H1 (cell line): ENCODE results near the gene HORMAD2. TPM values are rescaled to one million over a fixed set of nuclear protein-coding genes. Genes with fewer than 3 reads are reported as not detected.

ENCODE experiments used
- CTCF ChIA-PET: fragments of 300-600 bp; sonication (Branson Sonifier 250); formaldehyde crosslinking; loops from one replicate; lab custom pipeline; 2021; ENCODE audit not compliant: partially characterized antibody; lab: Charles Lee
- POLR2A ChIA-PET: fragments of 300-600 bp; sonication (Branson Sonifier 250); formaldehyde crosslinking; loops from one replicate; lab custom pipeline; 2021; ENCODE audit warnings: inconsistent platforms; ENCODE audit not compliant: partially characterized antibody; lab: Charles Lee
- DNase-seq, 2 experiments: peaks; one replicate each; pipeline versions ENCODE4 v3.0.0 to v3.0.0-alpha.2; 2010 to 2022; ENCODE audit warnings: low spot score in 2 of 2, low read depth in 1 of 2, mixed read lengths in 1 of 2
- FAIRE-seq: peaks from 2 replicates; lab custom pipeline; 2011; peaks lifted over from hg19 to GRCh38; lab: Jason Lieb, UNC
- H2AFZ ChIP-seq: 2 replicates; pipeline ENCODE4 v1.8.1; 2012; ENCODE audit warnings: low read length, inconsistent platforms
- H2AK5ac ChIP-seq: 2 replicates; pipeline ENCODE4 v1.6.1; 2013; ENCODE audit warnings: low read depth, low read length
- H2BK120ac ChIP-seq: replicated peaks from 2 replicates; pipeline ENCODE3; 2013; ENCODE audit warnings: low read depth, low read length, inconsistent platforms
- H2BK12ac ChIP-seq: 2 replicates; pipeline ENCODE4 v1.6.1; 2013; ENCODE audit warnings: low read depth, low read length
- H2BK15ac ChIP-seq: 2 replicates; pipeline ENCODE4 v1.6.1; 2013; ENCODE audit warnings: low read length
- H2BK20ac ChIP-seq: 2 replicates; pipeline ENCODE4 v1.6.1; 2013; ENCODE audit warnings: low read length
- H2BK5ac ChIP-seq: 2 replicates; pipeline ENCODE4 v1.6.1; 2013; ENCODE audit warnings: low read depth, low read length
- H3K14ac ChIP-seq: 2 replicates; pipeline ENCODE4 v1.6.1; 2013; ENCODE audit warnings: inconsistent platforms; ENCODE audit not compliant: insufficient read length
- H3K18ac ChIP-seq: 2 replicates; pipeline ENCODE4 v1.6.1; 2013; ENCODE audit warnings: low read length; ENCODE audit errors: extremely low read depth
- H3K23ac ChIP-seq: 2 replicates; pipeline ENCODE4 v1.6.1; 2013; ENCODE audit warnings: inconsistent platforms; ENCODE audit not compliant: insufficient read length
- H3K23me2 ChIP-seq: 2 replicates; pipeline ENCODE4 v1.6.1; 2013; ENCODE audit warnings: low read depth, low read length
- H3K27ac ChIP-seq: 2 replicates; pipeline ENCODE4 v1.6.1; 2011; ENCODE audit warnings: low read depth, low read length, inconsistent platforms
- H3K27me3 ChIP-seq, 4 experiments: replicated peaks in 1 of 4; 1 replicate in 1 of 4; 2 replicates in 3 of 4; pipeline versions ENCODE4 v1.6.1 to v1.8.1; 2011 to 2013; ENCODE audit warnings: low read length in 3 of 4, mild to moderate bottlenecking in 3 of 4, inconsistent platforms in 2 of 4, mixed read lengths in 2 of 4, moderate library complexity in 1 of 4; ENCODE audit not compliant: control insufficient read depth in 3 of 4, insufficient read depth in 3 of 4; ENCODE audit errors: extremely low read depth in 1 of 4
- H3K36me3 ChIP-seq, 4 experiments: 2 replicates each; pipeline versions ENCODE4 v1.6.1 to v1.8.1; 2011 to 2013; ENCODE audit warnings: mild to moderate bottlenecking in 4 of 4, low read length in 3 of 4, moderate library complexity in 2 of 4, control low read depth in 1 of 4, inconsistent platforms in 1 of 4; ENCODE audit not compliant: insufficient read depth in 4 of 4, control insufficient read depth in 2 of 4
- H3K4ac ChIP-seq: replicated peaks from 2 replicates; pipeline ENCODE3; 2013; ENCODE audit warnings: low read length, low read depth, mixed read lengths, inconsistent platforms; ENCODE audit not compliant: insufficient read length
- H3K4me1 ChIP-seq, 4 experiments: replicated peaks in 1 of 4; 1 replicate in 1 of 4; 2 replicates in 3 of 4; pipeline versions ENCODE4 v1.6.1 to v1.8.1; 2011 to 2013; ENCODE audit warnings: low read length in 3 of 4, inconsistent platforms in 2 of 4, mixed read lengths in 1 of 4; ENCODE audit not compliant: insufficient read depth in 4 of 4, control insufficient read depth in 3 of 4
- H3K4me2 ChIP-seq, 2 experiments: 2 replicates each; pipeline versions ENCODE4 v1.6.1 to v1.8.1; 2011 to 2013; ENCODE audit warnings: low read depth in 2 of 2, low read length in 2 of 2, control low read depth in 1 of 2, inconsistent platforms in 1 of 2, mild to moderate bottlenecking in 1 of 2; ENCODE audit not compliant: insufficient read depth in 1 of 2
- H3K4me3 ChIP-seq, 4 experiments: fragments of 200-600, 300-600 bp in 1 of 4; sonication (generic), shearing (Covaris generic), sonication (Bioruptor Twin) in 1 of 4; 2 replicates each; pipeline versions ENCODE4 v1.5.1 to v1.8.1; 2011 to 2016; ENCODE audit warnings: low read length in 4 of 4, low read depth in 3 of 4, control low read depth in 2 of 4, inconsistent platforms in 2 of 4, mild to moderate bottlenecking in 2 of 4, mixed read lengths in 1 of 4, moderate library complexity in 1 of 4; ENCODE audit not compliant: insufficient read depth in 2 of 4; ENCODE audit errors: extremely low read depth in 1 of 4
- H3K56ac ChIP-seq: replicated peaks from 2 replicates; pipeline ENCODE3; 2013; ENCODE audit warnings: low read depth, mild to moderate bottlenecking, mixed read lengths, low read length, inconsistent platforms; ENCODE audit not compliant: insufficient read length
- H3K79me1 ChIP-seq: 2 replicates; pipeline ENCODE4 v1.6.1; 2013; ENCODE audit warnings: low read depth, low read length, control low read depth
- H3K79me2 ChIP-seq, 2 experiments: 2 replicates each; pipeline versions ENCODE4 v1.6.1 to v1.8.1; 2012 to 2013; ENCODE audit warnings: low read length in 2 of 2, mild to moderate bottlenecking in 2 of 2, inconsistent platforms in 1 of 2; ENCODE audit not compliant: insufficient read depth in 2 of 2, control insufficient read depth in 1 of 2
- H3K9ac ChIP-seq, 4 experiments: replicated peaks in 1 of 4; 1 replicate in 1 of 4; 2 replicates in 3 of 4; pipeline versions ENCODE4 v1.6.1 to v1.8.1; 2011 to 2013; ENCODE audit warnings: low read depth in 3 of 4, low read length in 3 of 4, control low read depth in 2 of 4, mild to moderate bottlenecking in 2 of 4, moderate library complexity in 2 of 4, inconsistent platforms in 1 of 4; ENCODE audit errors: extremely low read depth in 1 of 4
- H3K9me3 ChIP-seq, 2 experiments: 2 replicates each; pipeline versions ENCODE4 v1.6.1 to v1.8.1; 2012 to 2013; ENCODE audit warnings: mild to moderate bottlenecking in 2 of 2, moderate library complexity in 2 of 2, control low read depth in 1 of 2, inconsistent platforms in 1 of 2, low read depth in 1 of 2, low read length in 1 of 2, mixed read lengths in 1 of 2; ENCODE audit not compliant: insufficient read depth in 2 of 2
- H4K20me1 ChIP-seq, 2 experiments: replicated peaks in 1 of 2; 2 replicates each; pipeline versions ENCODE3 to v1.8.1; 2011 to 2013; ENCODE audit warnings: inconsistent platforms in 2 of 2, low read length in 2 of 2, mild to moderate bottlenecking in 1 of 2; ENCODE audit not compliant: insufficient read depth in 2 of 2, control insufficient read depth in 1 of 2
- H4K5ac ChIP-seq: 2 replicates; pipeline ENCODE4 v1.6.1; 2013; ENCODE audit warnings: low read length, low read depth, mixed read lengths, inconsistent platforms; ENCODE audit not compliant: insufficient read length
- H4K8ac ChIP-seq: 2 replicates; pipeline ENCODE4 v1.8.0; 2013; ENCODE audit warnings: mild to moderate bottlenecking, moderate library complexity, low read length, inconsistent platforms; ENCODE audit not compliant: insufficient read depth; ENCODE audit errors: extremely low read depth
- H4K91ac ChIP-seq: replicated peaks from 2 replicates; pipeline ENCODE3; 2013; ENCODE audit warnings: low read length, mixed read lengths, inconsistent platforms; ENCODE audit not compliant: insufficient read length
- ATF2 ChIP-seq: IDR thresholded peaks from 2 replicates; pipeline ENCODE4 v1.6.1; 2012; ENCODE audit warnings: low read length, inconsistent platforms
- ATF3 ChIP-seq: IDR thresholded peaks from 2 replicates; pipeline ENCODE4 v1.6.1; 2011; ENCODE audit warnings: low read depth, mild to moderate bottlenecking, low read length; ENCODE audit not compliant: insufficient read depth
- BACH1 ChIP-seq: IDR thresholded peaks from 2 replicates; pipeline ENCODE4 v1.6.1; 2012; ENCODE audit warnings: low read length, improper control_type of control experiment
- GABPA ChIP-seq: IDR thresholded peaks from 2 replicates; pipeline ENCODE4 v1.6.1; 2011; ENCODE audit warnings: mild to moderate bottlenecking, low read length, moderate library complexity, borderline replicate concordance; ENCODE audit not compliant: insufficient read depth
- NRF1 ChIP-seq: IDR thresholded peaks from 2 replicates; pipeline ENCODE4 v1.6.1; 2011; ENCODE audit warnings: mild to moderate bottlenecking, low read depth, low read length, improper control_type of control experiment
- RNF2 ChIP-seq: fragments of 200-900, 300-1000 bp; sonication (generic); IDR thresholded peaks from 2 replicates; pipeline ENCODE4 v1.7.1; 2016; ENCODE audit warnings: borderline replicate concordance, low read depth, mild to moderate bottlenecking, antibody characterized with exemption, low read length; ENCODE audit not compliant: poor library complexity, severe bottlenecking; ENCODE audit errors: missing control alignments
- TAF1 ChIP-seq: IDR thresholded peaks from 2 replicates; pipeline ENCODE4 v1.6.1; 2011; ENCODE audit warnings: mild to moderate bottlenecking, low read depth, low read length
- TAF7 ChIP-seq: optimal IDR thresholded peaks from 2 replicates; pipeline ENCODE3; 2011; ENCODE audit warnings: low read depth, mild to moderate bottlenecking, inconsistent platforms, low read length, moderate library complexity, borderline replicate concordance
- TCF12 ChIP-seq: IDR thresholded peaks from 2 replicates; pipeline ENCODE4 v1.6.1; 2011; ENCODE audit warnings: low read depth, mild to moderate bottlenecking, low read length
- TEAD4 ChIP-seq: IDR thresholded peaks from 2 replicates; pipeline ENCODE4 v1.6.1; 2012; ENCODE audit warnings: low read depth, low read length, inconsistent platforms, mixed read lengths
- WGBS, 2 experiments: shearing (Covaris generic) in 1 of 2; methylation state at CpG; one replicate each; pipeline versions ENCODE4 v1.1.6 to v1.1.7; 2013 to 2015; ENCODE audit warnings: low lambda C conversion rate in 2 of 2, mixed read lengths in 2 of 2, inconsistent platforms in 1 of 2, low coverage in 1 of 2, missing lambda C conversion rate in 1 of 2; ENCODE audit not compliant: insufficient replicate concordance in 2 of 2, insufficient coverage in 1 of 2, insufficient read length in 1 of 2; ENCODE audit errors: extremely low coverage in 1 of 2, missing lambda C conversion rate in 1 of 2; 5-methylcytosine and 5-hydroxymethylcytosine counted together
- polyA plus RNA-seq, 7 experiments: library from polyadenylated mRNA; depleted of rRNA in 3 of 7; stranded (reverse) in 5 of 7; unstranded in 2 of 7; fragments of >200 nt in 5 of 7; fragments of 200-250 nt in 2 of 7; gene quantifications; 1 replicate in 5 of 7; 2 replicates in 1 of 7; 4 replicates in 1 of 7; pipeline versions ENCODE4 v1.2.1 to v1.2.3, GENCODE V29; 2011 to 2013; ENCODE audit warnings: missing spikeins in 2 of 7, mixed read lengths in 2 of 7
- total RNA-seq: library from RNA; stranded (reverse); fragmentation: NEBNext Ultra II Directional; extraction: Animal tissue kit (Norgen Biotek cat#: 25700); gene quantifications from 2 replicates; pipeline ENCODE4 v1.2.1, GENCODE V29; 2021

The HORMAD2 gene
- total and polyA plus RNA-seq, 2 of the 8 experiments (the other 6 are each of a cell fraction or from before 2014, with no cell fraction given): 0.03 TPM; not detected in 1

- POLR2A ChIA-PET: interaction anchor here (0.5 kb wide), 1 partner anchor 674 kb away, joined by 3 read pairs; no protein-coding TSS in a partner anchor
- Histone ChIP-seq H3K4me2 (no peak overlapping the region), H2BK5ac (no peak overlapping the region), H3K18ac (no peak overlapping the region), H4K91ac (no peak overlapping the region), H3K23ac (no peak overlapping the region), H3K4ac (no peak overlapping the region), H3K27me3 (peaks cover 0 to 3% (median 0%) of the 10 kb centered on the region in 4 experiments; a peak in 1 of 7 replicates), H2BK20ac (no peak overlapping the region), H3K4me1 (0 out of 7 replicates have a peak, but pooled peaks cover 0 to 4% (median 0%) of the 10 kb centered on the region in 4 experiments), H2BK120ac (no peak overlapping the region), H2AK5ac (no peak overlapping the region; the same call in 1 of the 2 replicates), H4K5ac (no peak overlapping the region), H3K27ac (no peak overlapping the region), H3K79me2 (no peaks in the 10 kb centered on the region), H2BK15ac (no peak overlapping the region), H3K23me2 (no peaks in the 10 kb centered on the region; the same call in none of the 2 replicates), H4K8ac (no peak overlapping the region), H3K14ac (no peak overlapping the region), H3K4me3 (no peak overlapping the region), H3K56ac (no peak overlapping the region), H3K9me3 (no peaks in the 10 kb centered on the region), H3K36me3 (no peaks in the 10 kb centered on the region), H2AFZ (no peak overlapping the region), H4K20me1 (peaks cover 0 to 2% of the 10 kb centered on the region in 2 experiments), H2BK12ac (no peak overlapping the region), H3K9ac (no peak overlapping the region), H3K79me1 (no peaks in the 10 kb centered on the region)
- CTCF ChIA-PET: interaction anchor here (0.6 to 1.0 kb wide), 5 partner anchors 9 to 459 kb away, joined by 3 to 6 read pairs (median 3); no protein-coding TSS in a partner anchor
- FAIRE-seq: no peak
- no peak for DNase-seq
- WGBS, 2 experiments: 81% methylated on average over 7 of the region's 7 CpGs; no CpG with 5 or more reads in 1 of the 2 experiments
- TF ChIP-seq GABPA: no peak
- no peak for TF ChIP-seq TCF12
- TF ChIP-seq NRF1: no peak
- TF ChIP-seq BACH1: no peak
- no peak for TF ChIP-seq TAF1
- no peak for TF ChIP-seq ATF2
- TF ChIP-seq TEAD4: no peak
- no peak for TF ChIP-seq RNF2
- TF ChIP-seq TAF7: no peak
- TF ChIP-seq ATF3: no peak
These were observed 140.2 kb downstream of the HORMAD2 start for GRCh38 chr22:30220338-30221012.
